Endodermal cell (in vitro differentiated cells): ENCODE results near the gene KIF1A. TPM values are rescaled to one million over a fixed set of nuclear protein-coding genes. Genes with fewer than 3 reads are reported as not detected.
A peak's percentile ranks its signal among the peaks of the same experiment; 100 is the strongest.

Experiments used
- DNase-seq: peaks from one replicate; pipeline ENCODE4 v3.0.0-alpha.2; 2017
- H3K27ac ChIP-seq: 2 replicates; pipeline ENCODE4 v1.5.1; 2013; ENCODE audit warnings: mild to moderate bottlenecking, low read depth, low read length, moderate library complexity
- H3K27me3 ChIP-seq: 2 replicates; pipeline ENCODE4 v1.6.1; 2013; ENCODE audit warnings: mild to moderate bottlenecking, low read length, moderate library complexity; ENCODE audit not compliant: insufficient read depth, control insufficient read depth, poor library complexity, severe bottlenecking
- H3K36me3 ChIP-seq: 2 replicates; pipeline ENCODE4 v1.7.0; 2013; ENCODE audit warnings: mild to moderate bottlenecking, low read length, moderate library complexity; ENCODE audit not compliant: control insufficient read depth, insufficient read depth
- H3K4me1 ChIP-seq: one replicate; pipeline ENCODE4 v1.7.0; 2013; ENCODE audit warnings: low read length; ENCODE audit not compliant: control insufficient read depth, insufficient read depth
- H3K4me3 ChIP-seq: 2 replicates; pipeline ENCODE4 v1.5.1; 2013; ENCODE audit warnings: mild to moderate bottlenecking, low read length, moderate library complexity
- H3K9ac ChIP-seq: 2 replicates; pipeline ENCODE4 v1.6.1; 2013; ENCODE audit warnings: mild to moderate bottlenecking, low read length, moderate library complexity; ENCODE audit not compliant: poor library complexity, severe bottlenecking; ENCODE audit errors: extremely low read depth
- H3K9me3 ChIP-seq: 2 replicates; pipeline ENCODE4 v1.6.1; 2013; ENCODE audit warnings: mild to moderate bottlenecking, low read length, moderate library complexity; ENCODE audit not compliant: control insufficient read depth
- H3K27ac Mint-ChIP-seq: 2 replicates; pipeline ENCODE4 v1.8.0; 2020; ENCODE audit warnings: mixed read lengths
- H3K27me3 Mint-ChIP-seq: 2 replicates; pipeline ENCODE4 v1.8.0; 2021; ENCODE audit warnings: mild to moderate bottlenecking, mixed read lengths; ENCODE audit not compliant: insufficient read depth
- H3K36me3 Mint-ChIP-seq: 2 replicates; pipeline ENCODE4 v1.8.0; 2020; ENCODE audit warnings: low read depth, mixed read lengths
- H3K4me1 Mint-ChIP-seq: 2 replicates; pipeline ENCODE4 v1.8.0; 2020; ENCODE audit warnings: mixed read lengths
- H3K4me3 Mint-ChIP-seq: 2 replicates; pipeline ENCODE4 v1.8.0; 2020; ENCODE audit warnings: mild to moderate bottlenecking, moderate library complexity, mixed read lengths
- H3K9me3 Mint-ChIP-seq: 2 replicates; pipeline ENCODE4 v1.8.0; 2020; ENCODE audit warnings: mild to moderate bottlenecking, mixed read lengths
- CTCF ChIP-seq: fragments of 200-600 bp; sonication (generic); conservative IDR thresholded peaks from 2 replicates; pipeline ENCODE4 v1.5.0; 2021; ENCODE audit warnings: antibody characterized with exemption, mild to moderate bottlenecking
- WGBS, 2 experiments: methylation state at CpG; one replicate each; pipeline versions ENCODE4 v1.1.5 to v1.1.7; 2013; ENCODE audit warnings: missing lambda C conversion rate in 2 of 2, mixed read lengths in 1 of 2; ENCODE audit not compliant: insufficient coverage in 1 of 2, insufficient read length in 1 of 2; 5-methylcytosine and 5-hydroxymethylcytosine counted together
- total RNA-seq, 2 donors: library from RNA; stranded (reverse); fragmentation: NEBNext Ultra II Directional in 1 of 2; extraction: Animal tissue kit (Norgen Biotek cat#: 25700) in 1 of 2; gene quantifications; 2 replicates in 1 of 2; 3 replicates in 1 of 2; pipeline ENCODE4 v1.2.1, GENCODE V29; 2021

KIF1A gene
- total RNA-seq, 2 donors from 2014 or later, result 58.8 to 83.1 TPM

- H3K36me3 ChIP-seq, result no peaks in the 10 kb centered on the region
- TF ChIP-seq CTCF, result no peak
- no peaks in the 10 kb centered on the region for H3K4me1 ChIP-seq
- Mint-ChIP-seq H3K36me3 (peaks cover 13% of the 10 kb centered on the region), H3K4me3 (no peak overlapping the region), H3K27ac (no peak overlapping the region), H3K9me3 (peaks cover 12% of the 10 kb centered on the region), H3K4me1 (no peaks in the 10 kb centered on the region), H3K27me3 (peaks cover 16% of the 10 kb centered on the region)
- no peak overlapping the region for H3K9ac ChIP-seq
- peaks cover 12% of the 10 kb centered on the region for H3K27me3 ChIP-seq
- no peak overlapping the region for H3K4me3 ChIP-seq
- WGBS, 2 experiments, result 67 to 91% methylated on average over 2 to 9 of the region's 9 CpGs
- peak; percentile 31 for DNase-seq
- H3K27ac ChIP-seq, result no peak overlapping the region
- peaks cover 7% of the 10 kb centered on the region for H3K9me3 ChIP-seq
Measured at GRCh38 chr2:240815761-240816583, 4.0 kb downstream of the KIF1A start.

- Mint-ChIP-seq H3K4me1 (no peaks in the 10 kb centered on the region), H3K36me3 (peaks cover 13% of the 10 kb centered on the region)
- H3K4me3 ChIP-seq, result no peak overlapping the region
Measured at GRCh38 chr2:240814946-240815760, 4.9 kb downstream of the KIF1A start.

More at GRCh38 chr2:240814946-240815760, 4.9 kb downstream of the KIF1A start:
- Mint-ChIP-seq H3K27me3 (peaks cover 12% of the 10 kb centered on the region), H3K9me3 (peaks cover 12% of the 10 kb centered on the region), H3K4me3 (no peak overlapping the region), H3K27ac (no peak overlapping the region)
- Histone ChIP-seq H3K9ac (no peak overlapping the region), H3K27me3 (peaks cover 9% of the 10 kb centered on the region), H3K9me3 (peaks cover 7% of the 10 kb centered on the region), H3K36me3 (no peaks in the 10 kb centered on the region), H3K4me1 (no peaks in the 10 kb centered on the region), H3K27ac (no peak overlapping the region)
- 95 to 100% methylated on average over 6 to 11 of the region's 11 CpGs for WGBS, 2 experiments
- TF ChIP-seq CTCF, result no peak
- DNase-seq, result peak; percentile 35
